Left lung (tissue), 10 donors: ENCODE measurements around the gene NRG3. TPM values are rescaled to one million over a fixed set of nuclear protein-coding genes. Genes with fewer than 3 reads are reported as not detected.

Source experiments
- ATAC-seq: fragments of 200-7000 bp; cut with Tn5 transposase; one replicate; pipeline ENCODE4 v1.9.1; 2020; ENCODE audit warnings: moderate library complexity
- DNase-seq, 4 donors: peaks; one replicate each; pipeline ENCODE4 v3.0.0-alpha.2; 2013 to 2020
- H3K27ac ChIP-seq, 2 donors: fragments of 200-600 bp; sonication (generic) in 1 of 2; one replicate each; pipeline versions ENCODE4 v1.5.0 to v1.8.0; 2020 to 2021
- H3K27me3 ChIP-seq, 2 donors: fragments of 200-600 bp; sonication (generic) in 1 of 2; one replicate each; pipeline versions ENCODE4 v1.5.0 to v1.8.0; 2020 to 2021
- H3K36me3 ChIP-seq, 2 donors: fragments of 200-600 bp; sonication (generic) in 1 of 2; one replicate each; pipeline versions ENCODE4 v1.5.0 to v1.8.0; 2020 to 2021
- H3K4me1 ChIP-seq, 2 donors: fragments of 200-600 bp; one replicate each; pipeline ENCODE4 v1.8.0; 2021
- H3K4me3 ChIP-seq, 2 donors: fragments of 200-600 bp; sonication (generic) in 1 of 2; one replicate each; pipeline versions ENCODE4 v1.5.0 to v1.8.0; 2020 to 2021; ENCODE audit warnings: mild to moderate bottlenecking in 1 of 2
- H3K9me3 ChIP-seq, 2 donors: fragments of 200-600 bp; sonication (generic) in 1 of 2; one replicate each; pipeline versions ENCODE4 v1.5.0 to v1.8.0; 2020 to 2021
- CTCF ChIP-seq, 2 donors: fragments of 200-600 bp; sonication (generic) in 1 of 2; IDR thresholded peaks; one replicate each; pipeline versions ENCODE4 v1.5.0 to v1.8.0; 2021; ENCODE audit warnings: antibody characterized with exemption in 2 of 2
- intact Hi-C, 2 donors: fragments of 100-400 bp; cut with DNase I; formaldehyde crosslinking; loops; one replicate each; pipeline versions ENCODE4 v1.11.2 to v1.14.2; 2022
- polyA plus RNA-seq, 6 donors: library from polyadenylated mRNA; unstranded; fragments of 120-200 nt; gene quantifications; one replicate each; pipeline ENCODE4 v1.2.1, GENCODE V29; 2013; ENCODE audit not compliant: insufficient read length in 6 of 6
- total RNA-seq, 2 donors: library from RNA; stranded (reverse); fragmentation: NEBNext Ultra II Directional; extraction: Animal tissue kit (Norgen Biotek cat#: 25700); gene quantifications; one replicate each; pipeline ENCODE4 v1.2.1, GENCODE V29; 2021
- donor health status: DM: no; HTN: yes; CAD: no.
- donor health status: DM: no; HTN: no; CAD: no.

Gene NRG3
- total and polyA plus RNA-seq, 8 donors: 1.0 to 1.7 (median 1.1) TPM

- Histone ChIP-seq H3K36me3 (no peaks in the 10 kb centered on the region), H3K9me3 (no peaks in the 10 kb centered on the region), H3K27me3 (no peaks in the 10 kb centered on the region), H3K27ac (no peak overlapping the region), H3K4me3 (no peak overlapping the region), H3K4me1 (no peaks in the 10 kb centered on the region)
- no peak for DNase-seq
- TF ChIP-seq CTCF (IDR thresholded peaks at IDR 0.05): no peak
- no peak for ATAC-seq
- intact Hi-C loops: no loop called here
Observed at GRCh38 chr10:82284180-82284579, 409.2 kb downstream of the NRG3 start.

GRCh38 chr10:82288461-82288881, 413.5 kb downstream of the NRG3 start:
- H3K4me1 ChIP-seq: no peaks in the 10 kb centered on the region
- no peaks in the 10 kb centered on the region for H3K27me3 ChIP-seq
- H3K36me3 ChIP-seq: no peaks in the 10 kb centered on the region
- ATAC-seq (peak; percentile 79), DNase-seq (no peak)
- TF ChIP-seq CTCF (IDR thresholded peaks at IDR 0.05): no peak
- H3K4me3 ChIP-seq: no peak overlapping the region
- no peaks in the 10 kb centered on the region for H3K9me3 ChIP-seq
- H3K27ac ChIP-seq: no peak overlapping the region
- intact Hi-C loops: no loop called here

- peak; percentile 81 for ATAC-seq
- intact Hi-C loops: no loop called here
- Histone ChIP-seq H3K4me1 (no peaks in the 10 kb centered on the region), H3K36me3 (no peaks in the 10 kb centered on the region), H3K4me3 (no peak overlapping the region), H3K27ac (no peak overlapping the region), H3K9me3 (no peaks in the 10 kb centered on the region), H3K27me3 (no peaks in the 10 kb centered on the region)
- peak in 1 of 4 donors; percentile 38 for DNase-seq
- TF ChIP-seq CTCF (IDR thresholded peaks at IDR 0.05): no peak
Observed at GRCh38 chr10:82289945-82290344, 415.0 kb downstream of the NRG3 start.

GRCh38 chr10:82294874-82295378, 419.9 kb downstream of the NRG3 start:
- no peak for ATAC-seq
- no peak for DNase-seq
- H3K9me3 ChIP-seq: no peaks in the 10 kb centered on the region
- intact Hi-C loops: no loop called here
- no peaks in the 10 kb centered on the region for H3K36me3 ChIP-seq
- no peaks in the 10 kb centered on the region for H3K27me3 ChIP-seq
- no peak for TF ChIP-seq CTCF (IDR thresholded peaks at IDR 0.05)
- H3K4me3 ChIP-seq: no peak overlapping the region
- H3K27ac ChIP-seq: no peak overlapping the region
- no peaks in the 10 kb centered on the region for H3K4me1 ChIP-seq

GRCh38 chr10:82308641-82309040, 433.6 kb downstream of the NRG3 start:
- H3K36me3 ChIP-seq: no peaks in the 10 kb centered on the region
- no peak for TF ChIP-seq CTCF (IDR thresholded peaks at IDR 0.05)
- no peaks in the 10 kb centered on the region for H3K9me3 ChIP-seq
- no peak overlapping the region for H3K4me3 ChIP-seq
- no peak overlapping the region for H3K27ac ChIP-seq
- ATAC-seq (no peak), DNase-seq (no peak)
- no peaks in the 10 kb centered on the region for H3K4me1 ChIP-seq
- intact Hi-C loops: no loop called here
- H3K27me3 ChIP-seq: no peaks in the 10 kb centered on the region
